ENCODE measurements around the gene UNC13A. TPM values are rescaled to one million over a fixed set of nuclear protein-coding genes. Genes with fewer than 3 reads are reported as not detected.

UNC13A gene
- total RNA-seq, 6 experiments from 2014 or later, result 0.02 TPM; not detected in 5

GRCh38 chr19:17665058-17665457 lies 23.1 kb downstream of the UNC13A start:
- no peaks in the 10 kb centered on the region for H3K9me3 ChIP-seq
- intact Hi-C loops (cut with DNase I), result no loop called here
- H3K27ac ChIP-seq, result no peak overlapping the region
- H3K36me3 ChIP-seq, result no peaks in the 10 kb centered on the region
- no peak for ATAC-seq
- no peak overlapping the region for H3K4me3 ChIP-seq
- 50% methylated on average over 2 of the region's 2 CpGs for WGBS (ENCODE audit: insufficient coverage, low coverage, low lambda C conversion rate, missing lambda C conversion rate)
- no peak for DNase-seq
- no peaks in the 10 kb centered on the region for H3K27me3 ChIP-seq
- no peak for TF ChIP-seq CTCF (IDR thresholded peaks at IDR 0.05)
- TF ChIP-seq POLR2A (IDR thresholded peaks at IDR 0.05), result no peak
- H3K4me1 ChIP-seq, result no peaks in the 10 kb centered on the region

GRCh38 chr19:17659996-17660395 lies 28.2 kb downstream of the UNC13A start:
- no peak for ATAC-seq
- intact Hi-C loops (cut with DNase I), result no loop called here
- H3K9me3 ChIP-seq, result no peaks in the 10 kb centered on the region
- no peak overlapping the region for H3K27ac ChIP-seq
- WGBS (ENCODE audit: insufficient coverage, low coverage, low lambda C conversion rate, missing lambda C conversion rate), result 55% methylated on average over 7 of the region's 7 CpGs
- TF ChIP-seq POLR2A (IDR thresholded peaks at IDR 0.05) (no peak), CTCF (IDR thresholded peaks at IDR 0.05) (no peak)
- no peaks in the 10 kb centered on the region for H3K4me1 ChIP-seq
- no peaks in the 10 kb centered on the region for H3K36me3 ChIP-seq
- H3K27me3 ChIP-seq, result no peaks in the 10 kb centered on the region
- H3K4me3 ChIP-seq, result no peak overlapping the region
- no peak for DNase-seq

- H3K27ac ChIP-seq, result no peak overlapping the region
- ATAC-seq (no peak), DNase-seq (no peak)
- H3K4me1 ChIP-seq, result no peaks in the 10 kb centered on the region
- no peak for TF ChIP-seq POLR2A (IDR thresholded peaks at IDR 0.05)
- TF ChIP-seq CTCF (IDR thresholded peaks at IDR 0.05), result no peak
- intact Hi-C loops (cut with DNase I), result no loop called here
- no peaks in the 10 kb centered on the region for H3K27me3 ChIP-seq
- WGBS (ENCODE audit: insufficient coverage, low coverage, low lambda C conversion rate, missing lambda C conversion rate), result 18% methylated on average over 3 of the region's 3 CpGs
- no peaks in the 10 kb centered on the region for H3K36me3 ChIP-seq
- H3K4me3 ChIP-seq, result no peak overlapping the region
- H3K9me3 ChIP-seq, result no peaks in the 10 kb centered on the region
These were observed 29.5 kb downstream of the UNC13A start for GRCh38 chr19:17658666-17659065.

- no peak for TF ChIP-seq CTCF (IDR thresholded peaks at IDR 0.05)
- no peak for TF ChIP-seq POLR2A (IDR thresholded peaks at IDR 0.05)
These were observed 29.9 kb downstream of the UNC13A start for GRCh38 chr19:17658240-17658639.

GRCh38 chr19:17656970-17657369 lies 31.2 kb downstream of the UNC13A start:
- WGBS (ENCODE audit: insufficient coverage, low coverage, low lambda C conversion rate, missing lambda C conversion rate), result 56% methylated on average over 6 of the region's 8 CpGs
- no peak for DNase-seq

More at GRCh38 chr19:17658240-17658639, 29.9 kb downstream of the UNC13A start:
- Histone ChIP-seq H3K4me3 (no peak overlapping the region), H3K9me3 (no peaks in the 10 kb centered on the region), H3K27ac (no peak overlapping the region), H3K4me1 (no peaks in the 10 kb centered on the region), H3K27me3 (no peaks in the 10 kb centered on the region), H3K36me3 (no peaks in the 10 kb centered on the region)
- DNase-seq (no peak), ATAC-seq (no peak)
- intact Hi-C loops (cut with DNase I), result no loop called here
- WGBS (ENCODE audit: insufficient coverage, low coverage, low lambda C conversion rate, missing lambda C conversion rate), result 84% methylated on average over 6 of the region's 6 CpGs

More at GRCh38 chr19:17656970-17657369, 31.2 kb downstream of the UNC13A start:
- no peak overlapping the region for H3K27ac ChIP-seq
- no peaks in the 10 kb centered on the region for H3K27me3 ChIP-seq
- H3K9me3 ChIP-seq, result no peaks in the 10 kb centered on the region
- no peaks in the 10 kb centered on the region for H3K4me1 ChIP-seq
- ATAC-seq, result no peak
- intact Hi-C loops (cut with DNase I), result no loop called here
- TF ChIP-seq CTCF (IDR thresholded peaks at IDR 0.05) (no peak), POLR2A (IDR thresholded peaks at IDR 0.05) (no peak)
- no peak overlapping the region for H3K4me3 ChIP-seq
- no peaks in the 10 kb centered on the region for H3K36me3 ChIP-seq
